Cardiac muscle cell (in vitro differentiated cells and primary cell): ENCODE results near the gene FAM107B. TPM values are rescaled to one million over a fixed set of nuclear protein-coding genes. Genes with fewer than 3 reads are reported as not detected.

Experiments
- DNase-seq, 2 donors: peaks; one replicate each; pipeline versions ENCODE4 v3.0.0 to v3.0.0-alpha.2; 2010 to 2017; ENCODE audit warnings: low read depth in 1 of 2, low spot score in 1 of 2
- H3K27ac ChIP-seq: fragments of 200-600 bp; sonication (generic); 2 replicates; pipeline ENCODE4 v1.5.1; 2016
- H3K27me3 ChIP-seq: fragments of 200-600 bp; sonication (generic); 2 replicates; pipeline ENCODE4 v1.6.0; 2016; ENCODE audit warnings: control low read depth
- H3K36me3 ChIP-seq: fragments of 200-600 bp; sonication (generic); 2 replicates; pipeline ENCODE4 v1.5.1; 2016; ENCODE audit warnings: control low read depth
- H3K4me1 ChIP-seq: fragments of 200-600 bp; sonication (generic); 2 replicates; pipeline ENCODE4 v1.8.1; 2017; ENCODE audit warnings: low read depth, mild to moderate bottlenecking, mixed run types
- H3K4me3 ChIP-seq: fragments of 200-600 bp; sonication (generic); 2 replicates; pipeline ENCODE4 v1.5.1; 2016; ENCODE audit warnings: mild to moderate bottlenecking
- H3K9me3 ChIP-seq: fragments of 200-600 bp; sonication (generic); 2 replicates; pipeline ENCODE4 v1.5.1; 2017; ENCODE audit warnings: low read depth, mild to moderate bottlenecking, control low read depth
- CTCF ChIP-seq: IDR thresholded peaks from 2 replicates; pipeline ENCODE4 v1.5.1; 2012; ENCODE audit warnings: low read depth, mild to moderate bottlenecking, low read length
- polyA plus RNA-seq: library from polyadenylated mRNA; unstranded; fragments of >200 nt; fragmentation: Nextera tagmentation; extraction: Ambion mirVana; gene quantifications from 2 replicates; pipeline ENCODE4 v1.2.1, GENCODE V29; 2016
- total RNA-seq: library from RNA; depleted of rRNA; stranded (reverse); fragments of >200 nt; gene quantifications from 2 replicates; pipeline ENCODE4 v1.2.3, GENCODE V29; 2016

The FAM107B gene
- total and polyA plus RNA-seq, 2 experiments from 2014 or later, result 6.0 to 9.6 TPM

GRCh38 chr10:14570800-14571199 is 203.9 kb downstream of the FAM107B start:
- H3K4me3 ChIP-seq, result no peak overlapping the region
- no peak for DNase-seq
- H3K4me1 ChIP-seq, result no peaks in the 10 kb centered on the region
- no peaks in the 10 kb centered on the region for H3K27me3 ChIP-seq
- no peak overlapping the region for H3K27ac ChIP-seq
- TF ChIP-seq CTCF, result no peak
- no peaks in the 10 kb centered on the region for H3K36me3 ChIP-seq
- no peaks in the 10 kb centered on the region for H3K9me3 ChIP-seq

- TF ChIP-seq CTCF, result no peak
- Histone ChIP-seq H3K4me1 (no peaks in the 10 kb centered on the region), H3K4me3 (no peak overlapping the region), H3K36me3 (no peaks in the 10 kb centered on the region), H3K27me3 (no peaks in the 10 kb centered on the region), H3K9me3 (no peaks in the 10 kb centered on the region), H3K27ac (no peak overlapping the region)
- DNase-seq, result peak in 1 of 2 donors; percentile 11
Measured at GRCh38 chr10:14569274-14570060, 205.2 kb downstream of the FAM107B start.

GRCh38 chr10:14567421-14567820 is 207.3 kb downstream of the FAM107B start:
- TF ChIP-seq CTCF, result no peak
- no peak for DNase-seq

GRCh38 chr10:14566498-14566897 is 208.2 kb downstream of the FAM107B start:
- no peaks in the 10 kb centered on the region for H3K9me3 ChIP-seq
- no peak overlapping the region for H3K4me3 ChIP-seq
- H3K27ac ChIP-seq, result no peak overlapping the region
- H3K4me1 ChIP-seq, result no peaks in the 10 kb centered on the region
- no peaks in the 10 kb centered on the region for H3K27me3 ChIP-seq
- DNase-seq, result no peak
- no peak for TF ChIP-seq CTCF
- no peaks in the 10 kb centered on the region for H3K36me3 ChIP-seq

More at GRCh38 chr10:14567421-14567820, 207.3 kb downstream of the FAM107B start:
- Histone ChIP-seq H3K27me3 (no peaks in the 10 kb centered on the region), H3K27ac (no peak overlapping the region), H3K4me3 (no peak overlapping the region), H3K9me3 (no peaks in the 10 kb centered on the region), H3K36me3 (no peaks in the 10 kb centered on the region), H3K4me1 (no peaks in the 10 kb centered on the region)

- no peaks in the 10 kb centered on the region for H3K4me1 ChIP-seq
- H3K27ac ChIP-seq, result no peak overlapping the region
- no peak for TF ChIP-seq CTCF
- H3K9me3 ChIP-seq, result no peaks in the 10 kb centered on the region
- H3K27me3 ChIP-seq, result no peaks in the 10 kb centered on the region
- DNase-seq, result peak in 1 of 2 donors; percentile 22
- H3K4me3 ChIP-seq, result no peak overlapping the region
- H3K36me3 ChIP-seq, result no peaks in the 10 kb centered on the region
Measured at GRCh38 chr10:14565199-14565598, 209.5 kb downstream of the FAM107B start.
